Activated CD8-positive, alpha-beta memory T cell treated with anti-CD3 and anti-CD28 coated beads for 48 hours (primary cell): ENCODE results near the gene MTNR1A.

Experiments
- DNase-seq, 3 experiments: peaks; one replicate each; pipeline ENCODE4 v3.0.0-alpha.2; 2020; ENCODE audit warnings: low read depth in 2 of 3, low spot score in 2 of 3

Gene MTNR1A

DNA sequence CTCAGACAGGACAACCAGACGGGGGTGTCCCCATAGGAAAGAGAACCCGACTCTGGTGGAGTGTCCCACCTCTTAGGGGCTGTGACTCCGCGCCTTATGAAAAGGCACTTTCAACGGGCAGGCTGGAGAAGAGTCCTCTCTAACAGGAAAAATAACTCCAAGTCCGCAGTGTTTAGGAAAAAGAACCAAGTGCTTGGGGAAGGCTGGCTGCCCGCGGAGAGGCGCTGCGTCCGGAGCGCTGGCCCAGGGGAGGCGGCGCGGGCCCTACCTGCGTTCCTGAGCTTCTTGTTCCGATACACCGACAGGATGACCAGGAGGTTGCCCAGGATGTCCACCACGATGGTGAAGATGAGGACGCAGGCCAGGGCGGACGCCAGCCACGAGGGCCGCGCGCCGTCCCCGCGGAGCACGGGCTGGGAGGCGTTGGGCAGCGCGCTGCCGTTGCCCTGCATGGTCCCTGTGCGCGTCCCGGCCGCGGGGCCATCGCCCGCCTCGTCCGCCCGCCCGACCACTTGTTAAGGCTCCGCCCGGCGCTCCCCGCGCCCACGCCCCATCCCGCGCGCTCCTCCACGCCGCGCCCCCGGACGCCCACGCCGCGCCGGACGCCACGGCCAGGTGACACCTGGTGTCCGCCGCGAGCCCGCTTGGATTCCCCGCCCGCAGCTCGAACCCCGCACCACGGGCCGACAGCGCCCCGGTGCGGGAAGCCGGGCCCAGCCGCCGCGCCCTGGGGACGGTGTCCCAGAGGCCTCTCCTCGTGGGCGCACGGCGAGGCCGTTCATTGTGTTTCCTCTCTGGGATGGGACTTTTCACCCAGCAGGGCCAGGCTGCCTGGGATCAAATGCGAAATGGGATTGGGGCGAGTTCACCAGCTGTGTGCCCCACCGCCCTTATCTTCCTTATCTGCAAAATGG lies at the start of gene MTNR1A:
Gene MTNR1A, minus strand, starts transcription at position 654 of the 914 bp plus-strand sequence. Its CDS starts 202 bp downstream, at position 452.
- DNase-seq = no peak

GRCh38 chr4:186604124-186604807 lies 48.9 kb upstream of the MTNR1A start:
- DNase-seq = no peak

DNA sequence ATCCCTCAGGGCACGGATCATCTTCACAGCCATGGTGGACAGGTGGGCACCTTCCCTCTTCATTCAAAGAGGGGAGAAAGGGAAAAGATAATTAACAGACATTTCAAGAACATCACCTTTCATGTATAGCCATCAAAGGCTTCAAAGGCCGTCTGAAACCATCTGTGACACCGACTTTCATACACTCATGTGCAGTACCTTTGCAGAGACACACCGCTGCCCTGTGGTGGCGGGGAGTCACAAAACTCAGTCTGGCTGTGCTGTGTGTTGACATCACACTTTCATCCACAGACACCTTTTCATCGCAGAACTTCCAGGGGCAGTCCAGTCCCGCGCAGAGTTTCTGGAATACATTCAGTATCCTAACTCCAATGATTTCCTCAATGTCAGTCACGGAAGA lies 47.6 kb upstream of the MTNR1A start:
- DNase-seq = no peak

- no peak for DNase-seq
Measured at GRCh38 chr4:186599483-186599882, 44.1 kb upstream of the MTNR1A start.

- DNase-seq = no peak
Measured at GRCh38 chr4:186598686-186599085, 43.3 kb upstream of the MTNR1A start.

DNA sequence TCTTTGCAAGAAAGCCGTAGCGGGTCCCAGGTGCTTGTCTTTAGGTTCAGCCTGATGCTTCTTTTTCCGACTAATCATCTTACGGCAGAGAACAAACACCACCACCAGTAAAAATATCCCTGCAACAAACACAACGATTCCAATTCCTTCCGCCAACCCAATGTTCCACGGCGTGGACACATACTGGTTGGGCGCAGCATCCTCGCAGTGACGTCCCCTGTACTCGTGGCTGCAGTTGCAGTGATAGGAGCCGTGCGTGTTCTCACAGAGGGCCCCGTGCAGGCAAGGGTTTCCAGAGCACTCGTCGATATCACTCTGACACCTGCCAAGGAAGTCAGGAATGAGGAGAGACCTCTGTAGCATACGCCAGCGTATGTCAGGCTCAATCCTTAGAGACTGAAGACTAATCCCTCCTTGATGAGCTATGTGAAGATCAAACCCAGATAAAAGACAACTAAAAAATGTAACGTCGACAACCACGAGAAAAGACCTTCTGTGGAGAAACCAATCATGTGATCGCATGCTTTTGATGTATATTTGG lies 41.6 kb upstream of the MTNR1A start:
- no peak for DNase-seq

GRCh38 chr4:186596346-186596745 lies 41.0 kb upstream of the MTNR1A start:
- DNase-seq = no peak

DNA sequence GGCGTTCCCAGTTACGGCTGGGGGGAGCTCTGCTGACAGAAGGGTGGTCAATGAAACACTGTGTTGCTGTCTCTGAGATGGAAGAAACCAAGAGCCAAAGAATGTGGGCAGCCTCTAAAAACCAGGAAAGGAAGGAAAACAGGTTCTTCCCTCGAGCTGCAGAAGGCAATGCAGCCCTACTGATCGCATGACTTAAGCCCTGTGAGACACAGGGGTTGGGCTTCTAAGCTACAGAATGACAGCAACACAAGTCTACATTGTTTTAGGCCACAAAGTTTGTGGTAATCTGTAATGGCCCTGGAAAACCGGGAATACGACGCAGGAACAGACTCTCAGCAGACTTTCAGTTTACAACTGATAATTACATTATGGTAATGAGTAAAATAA lies 38.2 kb upstream of the MTNR1A start:
- DNase-seq = no peak

DNA sequence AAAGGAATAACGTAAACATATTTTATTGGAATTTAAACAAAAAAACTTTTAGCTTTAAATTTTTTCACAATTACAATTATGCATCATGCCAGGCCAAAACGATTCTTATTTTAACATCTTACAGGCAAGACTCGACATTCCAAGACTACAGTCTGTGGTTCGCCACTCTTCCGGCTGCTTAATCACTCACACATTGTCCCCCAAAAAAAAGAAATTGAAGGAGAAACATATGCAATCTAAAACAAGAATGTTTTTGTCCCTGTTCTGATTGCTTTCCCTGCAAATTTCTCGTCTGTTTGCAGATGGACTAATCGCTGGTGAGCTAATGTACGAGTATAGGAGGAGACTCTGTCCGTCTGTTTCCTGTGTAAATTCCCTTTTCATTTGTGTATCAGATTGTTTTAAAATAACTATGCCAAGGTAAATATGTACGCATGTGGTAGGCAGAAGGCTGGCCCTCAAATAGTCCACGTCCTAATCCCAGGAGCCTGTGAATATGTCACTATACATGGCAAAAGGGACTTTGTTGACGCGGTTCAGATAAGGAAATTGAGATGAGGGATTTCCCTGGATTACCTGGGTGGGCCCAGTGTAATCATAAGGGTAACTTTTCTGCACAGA lies 37.7 kb upstream of the MTNR1A start:
- no peak for DNase-seq

- DNase-seq = no peak
Measured at GRCh38 chr4:186592445-186592844, 37.1 kb upstream of the MTNR1A start.

DNA sequence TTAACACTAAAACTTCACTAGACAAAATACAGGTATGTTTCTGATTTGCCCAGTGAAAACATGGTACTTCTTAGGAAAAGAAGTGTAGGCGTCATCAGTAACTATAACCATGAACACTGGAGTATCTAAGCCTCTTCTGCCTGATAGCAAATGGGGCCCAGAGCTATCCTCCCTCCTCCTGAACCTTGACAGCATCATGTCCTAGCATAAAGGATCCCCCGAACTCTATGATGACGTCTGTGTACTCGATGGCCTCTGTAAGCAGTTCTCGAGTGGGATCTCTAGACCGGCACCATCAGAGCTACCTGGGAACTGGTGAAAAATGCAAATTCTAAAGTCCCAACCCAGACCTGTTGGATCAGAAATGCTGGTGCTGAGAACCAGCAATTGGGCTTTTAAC lies 36.3 kb upstream of the MTNR1A start:
- no peak for DNase-seq

- no peak for DNase-seq
Measured at GRCh38 chr4:186588503-186588902, 33.1 kb upstream of the MTNR1A start.

GRCh38 chr4:186587416-186588018 lies 32.1 kb upstream of the MTNR1A start:
- peak in 2 of 3 experiments; percentile 24 to 40 for DNase-seq

DNA sequence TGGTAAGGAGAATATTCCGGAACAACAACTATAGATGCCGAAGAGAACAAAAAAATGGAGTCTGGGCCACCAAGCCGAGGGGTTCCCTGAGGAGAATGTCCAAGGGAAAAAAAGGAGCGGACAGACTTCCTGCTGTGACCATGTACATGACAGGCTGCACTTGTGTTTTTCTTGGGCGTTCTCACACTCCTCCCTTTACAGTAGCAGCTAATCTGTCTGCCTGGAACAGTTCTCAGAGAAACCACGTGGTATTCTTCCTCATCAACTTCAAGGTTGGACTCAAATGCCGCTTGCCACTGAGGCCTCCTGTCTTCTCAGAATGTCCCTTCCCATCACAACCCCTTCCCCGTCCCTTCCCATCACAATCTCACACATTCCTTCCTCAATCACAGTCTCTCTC lies 30.8 kb upstream of the MTNR1A start:
- no peak for DNase-seq

DNA sequence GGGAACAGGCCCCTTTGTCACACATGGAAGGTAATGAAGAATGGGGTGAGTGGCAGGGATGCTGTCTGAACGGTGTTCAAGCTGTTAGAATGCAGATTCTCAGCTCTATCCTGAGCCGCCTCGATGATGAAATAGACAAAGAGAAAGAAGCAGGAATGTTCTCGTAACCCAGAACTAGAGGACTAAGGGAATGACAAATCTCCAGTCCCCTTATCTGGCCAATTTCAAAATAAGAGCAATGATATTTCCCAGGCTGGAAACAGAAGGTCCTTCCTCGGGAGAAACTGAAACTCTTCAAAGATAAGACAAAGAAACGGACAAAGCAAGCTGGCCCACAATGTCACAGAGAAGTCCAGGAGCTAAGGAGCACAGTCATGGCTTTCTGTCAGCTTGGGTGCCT lies 29.5 kb upstream of the MTNR1A start:
- no peak for DNase-seq

GRCh38 chr4:186581421-186581820 lies 26.1 kb upstream of the MTNR1A start:
- no peak for DNase-seq

DNA sequence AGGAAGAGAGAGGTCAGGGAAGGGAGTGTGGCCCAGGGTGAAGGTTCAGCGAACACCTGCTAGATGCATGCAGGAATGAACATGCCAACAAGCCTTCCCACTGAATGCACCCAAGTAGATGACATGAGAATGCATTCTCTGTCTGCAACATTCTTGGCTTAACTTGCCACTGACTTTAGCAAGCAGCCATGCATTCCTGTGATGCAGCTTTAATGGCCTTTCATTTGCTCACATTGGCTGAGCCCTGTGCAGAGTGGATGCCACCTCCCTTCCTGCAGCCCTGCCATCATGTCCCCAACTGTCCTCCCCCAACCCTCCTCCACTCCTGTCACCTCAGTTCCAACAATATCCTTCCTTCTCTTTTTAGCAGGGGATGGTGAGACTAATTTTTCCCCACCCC lies 25.3 kb upstream of the MTNR1A start:
- DNase-seq = no peak

- no peak for DNase-seq
Measured at GRCh38 chr4:186570193-186570996, 15.0 kb upstream of the MTNR1A start.

- no peak for DNase-seq
Measured at GRCh38 chr4:186569533-186570192, 14.3 kb upstream of the MTNR1A start.

DNA sequence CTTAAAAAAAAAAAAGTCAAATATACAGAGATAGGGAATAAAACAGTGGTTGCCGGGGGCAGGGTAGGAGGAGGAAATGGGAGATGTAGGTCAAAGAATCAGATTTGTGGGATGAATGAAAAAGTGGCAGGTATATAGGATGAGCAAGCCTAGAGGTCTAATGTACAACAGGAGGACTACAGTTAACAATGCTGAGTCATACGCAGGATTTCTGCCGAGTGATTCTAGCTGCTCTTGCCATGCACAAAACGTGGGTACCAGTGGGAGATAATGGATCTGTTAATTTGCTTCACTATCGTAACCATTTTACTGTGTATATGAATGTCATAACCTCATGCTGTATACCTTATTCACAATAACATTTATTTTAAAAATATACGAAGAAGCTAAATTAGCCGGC lies 10.7 kb upstream of the MTNR1A start:
- no peak for DNase-seq
